HG02852 (cell line): Measurements from ENCODE around the gene GCGR.

Experiments used
- ATAC-seq: cut with Tn5 transposase; IDR thresholded peaks from one replicate; pipeline ENCODE4 v1.9.1; 2021; ENCODE audit warnings: mild to moderate bottlenecking, moderate library complexity; ENCODE audit not compliant: unreplicated experiment

GCGR gene

GRCh38 chr17:81845881-81846742 is 42.2 kb downstream of the GCGR start:
- ATAC-seq: no peak

- no peak for ATAC-seq
Observed at GRCh38 chr17:81846743-81847689, 43.1 kb downstream of the GCGR start.

- ATAC-seq: no peak
Observed at GRCh38 chr17:81849457-81849856, 45.5 kb downstream of the GCGR start.

- ATAC-seq: no peak
Observed at GRCh38 chr17:81851423-81851822, 47.5 kb downstream of the GCGR start.

GRCh38 chr17:81852237-81852636 is 48.3 kb downstream of the GCGR start:
- no peak for ATAC-seq

GRCh38 chr17:81854974-81855774 is 51.2 kb downstream of the GCGR start:
- no peak for ATAC-seq

- no peak for ATAC-seq
Observed at GRCh38 chr17:81858170-81858966, 54.4 kb downstream of the GCGR start.

- ATAC-seq: no peak
Observed at GRCh38 chr17:81858967-81859905, 55.3 kb downstream of the GCGR start.

- peak; percentile 72 for ATAC-seq
Observed at GRCh38 chr17:81859906-81860755, 56.2 kb downstream of the GCGR start, which contains the start of gene P4HB. Gene P4HB (minus strand): TSS chr17:81860535. CDS start chr17:81860471, 64 bp downstream.

- ATAC-seq: peak; percentile 75
Observed at GRCh38 chr17:81860756-81861568, 57.0 kb downstream of the GCGR start.

GRCh38 chr17:81863123-81863675 is 59.2 kb downstream of the GCGR start:
- no peak for ATAC-seq
